Measurements from ENCODE around the gene HVCN1.
"Not testable (repeated sequence)": the region's sequence is repeated elsewhere in the genome, so short reads cannot be mapped to it uniquely, and the experiment has no call there.

Gene HVCN1

DNA sequence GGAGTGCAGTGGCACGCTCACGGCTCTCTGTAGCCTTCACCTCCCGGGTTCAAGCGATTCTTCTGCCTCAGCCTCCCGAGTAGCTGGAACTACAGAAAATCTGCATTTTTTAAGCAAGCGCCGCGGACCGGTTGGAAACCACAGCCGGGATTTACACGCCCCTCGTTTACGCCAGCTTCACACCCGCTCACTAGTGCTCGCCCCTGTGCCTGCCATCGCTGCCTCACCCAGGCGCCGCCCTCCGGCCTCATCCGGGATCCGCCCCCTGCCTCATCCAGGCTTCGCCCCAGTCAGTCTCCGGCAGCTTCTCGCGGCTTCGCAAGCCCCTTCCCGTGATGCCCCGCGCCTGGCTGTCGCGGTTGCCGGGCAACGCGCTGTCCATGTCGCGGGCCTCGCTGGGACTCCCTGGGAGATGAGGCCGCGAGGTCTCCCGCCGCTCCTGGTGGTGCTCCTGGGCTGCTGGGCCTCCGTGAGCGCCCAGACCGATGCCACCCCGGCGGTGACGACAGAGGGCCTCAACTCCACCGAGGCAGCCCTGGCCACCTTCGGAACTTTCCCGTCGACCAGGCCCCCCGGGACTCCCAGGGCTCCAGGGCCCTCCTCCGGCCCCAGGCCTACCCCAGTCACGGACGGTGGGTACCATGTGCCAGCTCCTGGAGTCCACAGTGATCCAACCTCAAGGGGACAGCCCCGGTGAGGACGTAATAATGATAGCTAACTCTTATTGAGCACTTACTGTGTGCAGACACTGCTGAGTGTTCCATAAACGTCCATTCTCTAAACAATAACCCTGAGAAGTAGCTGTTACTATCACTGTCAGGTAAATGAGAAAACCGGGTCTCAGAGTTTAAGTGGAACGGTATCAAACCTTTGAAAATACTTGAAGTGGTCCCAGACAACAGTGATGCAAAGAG lies 74.9 kb downstream of the HVCN1 start, which contains the start of gene TCTN1:
Gene TCTN1, plus strand, starts transcription at position 359 of the 914 bp plus-strand sequence. Its CDS starts 54 bp downstream, at position 413.
- peak; percentile 59 for DNase-seq

- no peak for DNase-seq
Measured at GRCh38 chr12:110613071-110613770, 75.7 kb downstream of the HVCN1 start.

- no peak for DNase-seq
Measured at GRCh38 chr12:110606253-110606611, 82.7 kb downstream of the HVCN1 start.

GRCh38 chr12:110602085-110602814 lies 86.7 kb downstream of the HVCN1 start:
- not testable (repeated sequence) for DNase-seq

GRCh38 chr12:110600254-110600653 lies 88.7 kb downstream of the HVCN1 start:
- DNase-seq, result no peak

- DNase-seq, result no peak
Measured at GRCh38 chr12:110599334-110599733, 89.6 kb downstream of the HVCN1 start.

All from GOT3 (cell line).